K562 (cell line): ENCODE measurements around the gene EPHA4. TPM values are rescaled to one million over a fixed set of nuclear protein-coding genes. Genes with fewer than 3 reads are reported as not detected.

ENCODE experiments used
- ATAC-seq: fragments of 200-7000 bp; cut with Tn5 transposase; 3 replicates; pipeline ENCODE4 v1.9.1; 2020; ENCODE audit warnings: moderate library complexity
- BruUV-seq: library from RNA; stranded (reverse); fragments of 400-500 nt; replicated peaks from 2 replicates; lab custom pipeline; 2021; lab: Mats Ljungman, UMichigan
- CTCF ChIA-PET: fragments of 300-600 bp; formaldehyde crosslinking; extraction: SDS; loops from one replicate; lab custom pipeline; 2021; ENCODE audit warnings: low intra/inter-chr PET ratio; lab: Yijun Ruan, JAX
- POLR2A ChIA-PET: fragments of 300-600, 350-650 bp; sonication (Branson Sonifier 250); formaldehyde crosslinking; extraction: SDS; loops from one replicate; lab custom pipeline; 2021; ENCODE audit warnings: antibody characterized with exemption, inconsistent platforms; lab: Yijun Ruan, JAX
- DNase-seq, 4 experiments: peaks; one replicate each; pipeline versions ENCODE4 v3.0.0 to v3.0.0-alpha.2; 2011 to 2018; ENCODE audit warnings: low spot score in 3 of 4, mixed read lengths in 3 of 4; ENCODE audit errors: extremely low read depth in 1 of 4
- FAIRE-seq: peaks from 2 replicates; lab custom pipeline; 2011; peaks lifted over from hg19 to GRCh38; lab: Jason Lieb, UNC
- H2AFZ ChIP-seq: 2 replicates; pipeline ENCODE4 v1.6.0; 2011; ENCODE audit warnings: low read depth, low read length, control low read depth, inconsistent platforms
- H3K27ac ChIP-seq: fragments of 200-600 bp; 3 replicates; pipeline ENCODE4 v1.8.0; 2011; ENCODE audit warnings: low read depth, mild to moderate bottlenecking, control low read depth, inconsistent platforms, low read length, moderate library complexity, mixed read lengths; ENCODE audit errors: extremely low read depth
- H3K27me3 ChIP-seq, 2 experiments: fragments of 300-600 bp in 1 of 2; 2 replicates in 1 of 2; 3 replicates in 1 of 2; pipeline versions ENCODE4 v1.6.0 to v1.8.0; 2011; ENCODE audit warnings: inconsistent platforms in 2 of 2, low read length in 2 of 2, mild to moderate bottlenecking in 1 of 2, mixed read lengths in 1 of 2, moderate library complexity in 1 of 2; ENCODE audit not compliant: control insufficient read depth in 2 of 2, insufficient read depth in 2 of 2
- H3K36me3 ChIP-seq: fragments of 300-600 bp; 3 replicates; pipeline ENCODE4 v1.8.0; 2011; ENCODE audit warnings: mild to moderate bottlenecking, low read length, inconsistent platforms; ENCODE audit not compliant: control insufficient read depth, insufficient read depth
- H3K4me1 ChIP-seq, 2 experiments: fragments of 200-600 bp in 1 of 2; replicated peaks in 1 of 2; 2 replicates in 1 of 2; 3 replicates in 1 of 2; pipeline versions ENCODE4 v1.5.1 to v1.8.0; 2011; ENCODE audit warnings: inconsistent platforms in 2 of 2, low read length in 2 of 2, mild to moderate bottlenecking in 1 of 2, mixed read lengths in 1 of 2, moderate library complexity in 1 of 2; ENCODE audit not compliant: control insufficient read depth in 2 of 2, insufficient read depth in 2 of 2
- H3K4me2 ChIP-seq: 2 replicates; pipeline ENCODE4 v1.6.1; 2011; ENCODE audit warnings: low read length, control low read depth, inconsistent platforms, mixed read lengths; ENCODE audit not compliant: insufficient read depth
- H3K4me3 ChIP-seq: fragments of 200-600 bp; sonication (generic), shearing (Covaris generic); 2 replicates; pipeline ENCODE4 v1.5.1; 2016; ENCODE audit warnings: control low read depth, inconsistent platforms
- H3K79me2 ChIP-seq: fragments of 200-600 bp; 3 replicates; pipeline ENCODE4 v1.8.0; 2011; ENCODE audit warnings: low read length, inconsistent platforms; ENCODE audit not compliant: control insufficient read depth, insufficient read depth
- H3K9ac ChIP-seq, 2 experiments: 2 replicates each; pipeline versions ENCODE4 v1.6.0 to v1.6.1; 2011; ENCODE audit warnings: low read depth in 2 of 2, low read length in 2 of 2, control low read depth in 1 of 2, inconsistent platforms in 1 of 2, mild to moderate bottlenecking in 1 of 2, mixed read lengths in 1 of 2; ENCODE audit not compliant: insufficient read depth in 1 of 2
- H3K9me1 ChIP-seq: one replicate; pipeline ENCODE4 v1.6.0; 2011; ENCODE audit warnings: inconsistent platforms, mild to moderate bottlenecking, low read length, moderate library complexity; ENCODE audit not compliant: control insufficient read depth, insufficient read depth
- H3K9me3 ChIP-seq: replicated peaks from 2 replicates; pipeline ENCODE4 v1.5.1; 2011; ENCODE audit warnings: low read depth, low read length, inconsistent platforms; ENCODE audit not compliant: control insufficient read depth, insufficient read depth
- H4K20me1 ChIP-seq: replicated peaks from 2 replicates; pipeline ENCODE4 v1.6.1; 2011; ENCODE audit warnings: low read length, inconsistent platforms, mixed read lengths; ENCODE audit not compliant: control insufficient read depth, insufficient read depth
- BCLAF1 ChIP-seq, 2 experiments: fragments of 450-650 bp in 1 of 2; IDR thresholded peaks; 2 replicates each; pipeline ENCODE4 v1.6.1; 2011 to 2017; ENCODE audit warnings: low read depth in 2 of 2, antibody characterized with exemption in 1 of 2, borderline replicate concordance in 1 of 2, low read length in 1 of 2, mild to moderate bottlenecking in 1 of 2, mixed read lengths in 1 of 2; ENCODE audit not compliant: control insufficient read depth in 1 of 2
- CBFA2T2 ChIP-seq: fragments of 450-650 bp; conservative IDR thresholded peaks from 2 replicates; pipeline ENCODE4 v1.6.1; 2017; ENCODE audit warnings: mild to moderate bottlenecking
- CBFA2T3 ChIP-seq: fragments of 450-650 bp; IDR thresholded peaks from 2 replicates; pipeline ENCODE4 v1.6.1; 2017
- FOXK1 ChIP-seq: sonication (generic); formaldehyde crosslinking; IDR thresholded peaks from 2 replicates; pipeline ENCODE4 v1.8.0; 2022; ENCODE audit warnings: missing genetic modification reagents, mild to moderate bottlenecking, borderline replicate concordance
- FOXK2 ChIP-seq, 2 experiments: fragments of 450-650 bp; IDR thresholded peaks in 1 of 2; conservative IDR thresholded peaks in 1 of 2; 2 replicates each; pipeline ENCODE4 v1.6.1; 2016; ENCODE audit warnings: low read depth in 2 of 2, mild to moderate bottlenecking in 1 of 2
- HDAC1 ChIP-seq, 2 experiments: fragments of 450-650 bp; IDR thresholded peaks; 2 replicates each; pipeline ENCODE4 v1.6.1; 2016 to 2017; ENCODE audit warnings: inconsistent platforms in 1 of 2, mild to moderate bottlenecking in 1 of 2, moderate library complexity in 1 of 2
- MAFG ChIP-seq: fragments of 450-650 bp; conservative IDR thresholded peaks from 2 replicates; pipeline ENCODE4 v1.6.1; 2016; ENCODE audit warnings: missing genetic modification characterization, missing compliant biosample characterization
- MTA1 ChIP-seq: fragments of 450-650 bp; IDR thresholded peaks from 2 replicates; pipeline ENCODE4 v1.6.1; 2017; ENCODE audit warnings: borderline replicate concordance
- NFE2 ChIP-seq: IDR thresholded peaks from 2 replicates; pipeline ENCODE4 v1.6.1; 2014; ENCODE audit warnings: antibody characterized with exemption, low read depth
- PHTF2 ChIP-seq: fragments of 250-450 bp; sonication (Bioruptor Pico); IDR thresholded peaks from 2 replicates; pipeline ENCODE4 v1.5.0; 2021; ENCODE audit warnings: mild to moderate bottlenecking
- PTRF ChIP-seq: fragments of 450-650 bp; IDR thresholded peaks from 2 replicates; pipeline ENCODE4 v1.6.1; 2016; ENCODE audit warnings: mild to moderate bottlenecking, missing genetic modification characterization, missing compliant biosample characterization
- ZNF316 ChIP-seq: fragments of 450-650 bp; IDR thresholded peaks from 2 replicates; pipeline ENCODE4 v1.6.1; 2016
- ZNF589 ChIP-seq: fragments of 200-800 bp; sonication (Bioruptor generic); IDR thresholded peaks from 2 replicates; pipeline ENCODE4 v1.6.1; 2016; ENCODE audit warnings: low read depth, missing genetic modification characterization, missing compliant biosample characterization
- WGBS: fragments of 100-300 bp; shearing (Covaris generic); methylation state at CpG from one replicate; pipeline ENCODE4 v1.1.6; 2016; ENCODE audit warnings: low coverage, mixed read lengths; ENCODE audit not compliant: insufficient coverage; ENCODE audit errors: missing lambda C conversion rate; 5-methylcytosine and 5-hydroxymethylcytosine counted together
- in situ Hi-C: fragments of 300-500 bp; cut with MboI; formaldehyde crosslinking; loops from 4 replicates; pipeline ENCODE4 v1.15.0; 2018; ENCODE audit warnings: inconsistent platforms, mixed read lengths
- intact Hi-C: fragments of 100-400 bp; cut with micrococcal nuclease; formaldehyde crosslinking; loops from 2 replicates; pipeline ENCODE4 v1.14.2; 2022
- polyA plus RNA-seq, 8 experiments: library from polyadenylated mRNA; depleted of rRNA in 4 of 8; stranded (reverse) in 5 of 8; unstranded in 3 of 8; fragments of >200 nt; fragmentation: Nextera tagmentation in 2 of 8; fragmentation: Illumina TruSeq in 1 of 8; extraction: Ambion mirVana in 2 of 8; extraction: Trizol in 1 of 8; gene quantifications; 2 replicates each; pipeline versions ENCODE4 v1.2.1 to v1.2.3, GENCODE V29; 2011 to 2014; ENCODE audit warnings: inconsistent platforms in 1 of 8, missing spikeins in 1 of 8
- total RNA-seq, 7 experiments: library from RNA; depleted of rRNA in 6 of 7; stranded (reverse); fragments of >200 nt in 6 of 7; fragmentation: Illumina TruSeq in 2 of 7; extraction: Trizol in 2 of 7; gene quantifications; 2 replicates each; pipeline versions ENCODE4 v1.2.1 to v1.2.3, GENCODE V29; 2011 to 2021; ENCODE audit warnings: low replicate concordance in 1 of 7

EPHA4 gene
- total and polyA plus RNA-seq, 9 of the 15 experiments (the other 6 are each of a cell fraction or from before 2014, with no cell fraction given), result 0.07 to 0.09 (median 0.07) TPM; not detected in 6

- H4K20me1 ChIP-seq, result no peaks in the 10 kb centered on the region
- ATAC-seq (no peak), FAIRE-seq (no peak), DNase-seq (no peak)
- H3K27ac ChIP-seq, result no peak overlapping the region
- in situ Hi-C loops, result no loop called here
- no peak overlapping the region for H3K4me3 ChIP-seq
- ChIA-PET POLR2A (no interaction called here), CTCF (no interaction called here)
- H3K36me3 ChIP-seq, result no peaks in the 10 kb centered on the region
- intact Hi-C loops, result no loop called here
- no peak overlapping the region for H3K9ac ChIP-seq
- H2AFZ ChIP-seq, result no peak overlapping the region
- WGBS, result 8% methylated on average over 1 of the region's 1 CpG
- no peaks in the 10 kb centered on the region for H3K4me1 ChIP-seq
- H3K9me3 ChIP-seq, result no peaks in the 10 kb centered on the region
- no TSS peak for BruUV-seq
- no peaks in the 10 kb centered on the region for H3K27me3 ChIP-seq
- H3K4me2 ChIP-seq, result no peak overlapping the region
- H3K79me2 ChIP-seq, result no peaks in the 10 kb centered on the region
- TF ChIP-seq MAFG, result no peak
- no peak for TF ChIP-seq FOXK1 (CRISPR knock-in tag)
- no peak for TF ChIP-seq CBFA2T3
- no peak for TF ChIP-seq FOXK2 (conservative IDR thresholded peaks at IDR 0.05 in 1 of 2, IDR thresholded peaks at IDR 0.05 in 1 of 2; ENCODE audit: low read depth in 2 of 2)
- TF ChIP-seq ZNF316, result no peak
- no peak for TF ChIP-seq MTA1
- no peak for TF ChIP-seq BCLAF1 (IDR thresholded peaks at IDR 0.05; ENCODE audit: borderline replicate concordance in 1 of 2, control insufficient read depth in 1 of 2, low read depth in 2 of 2, low read length in 1 of 2)
- no peak for TF ChIP-seq ZNF589 (CRISPR knock-in tag)
- no peak for TF ChIP-seq HDAC1 (IDR thresholded peaks at IDR 0.05)
- no peak for TF ChIP-seq PTRF (tag)
- no peak for TF ChIP-seq PHTF2
- no peak for TF ChIP-seq NFE2
- TF ChIP-seq CBFA2T2, result no peak
- no peaks in the 10 kb centered on the region for H3K9me1 ChIP-seq
These were observed 159.1 kb downstream of the EPHA4 start for GRCh38 chr2:221412978-221413377.
